CD4-positive, alpha-beta T cell treated with Interleukin-12 subunit alpha and Interleukin-12 subunit beta, for 1 hour (primary cell): ENCODE data around the gene LOXL3.

Experiments
- DNase-seq: peaks from one replicate; pipeline ENCODE4 v3.0.0-alpha.2; 2020

The LOXL3 gene

DNA sequence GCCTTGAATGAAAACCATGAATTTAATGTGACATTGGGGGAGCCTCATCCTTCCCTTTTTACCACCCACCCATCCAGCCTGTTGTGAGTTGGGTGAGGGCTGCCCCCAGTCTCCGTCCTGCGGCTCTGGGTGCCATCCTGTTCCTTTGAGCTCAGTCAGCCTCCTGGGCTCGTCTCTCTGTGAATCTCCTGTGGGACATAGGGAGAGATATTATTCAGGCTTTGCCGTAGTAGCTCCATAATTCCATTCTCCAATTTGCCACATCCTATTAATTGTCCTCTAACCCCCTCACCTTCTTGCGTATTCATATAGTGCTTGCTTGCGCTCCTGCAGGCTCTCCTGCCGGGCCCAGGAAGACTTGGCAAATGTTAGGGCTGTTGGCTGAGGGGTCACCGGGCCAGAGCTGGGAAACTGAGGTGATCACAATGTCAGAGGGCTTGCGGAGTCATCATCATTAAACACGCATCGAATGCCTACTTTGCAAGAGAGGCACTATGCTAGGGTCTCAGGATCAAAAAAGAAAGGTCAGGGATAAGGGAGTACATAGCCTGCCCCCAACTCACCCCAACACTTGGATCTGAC, 27.0 kb downstream of the LOXL3 start:
- no peak for DNase-seq

DNA sequence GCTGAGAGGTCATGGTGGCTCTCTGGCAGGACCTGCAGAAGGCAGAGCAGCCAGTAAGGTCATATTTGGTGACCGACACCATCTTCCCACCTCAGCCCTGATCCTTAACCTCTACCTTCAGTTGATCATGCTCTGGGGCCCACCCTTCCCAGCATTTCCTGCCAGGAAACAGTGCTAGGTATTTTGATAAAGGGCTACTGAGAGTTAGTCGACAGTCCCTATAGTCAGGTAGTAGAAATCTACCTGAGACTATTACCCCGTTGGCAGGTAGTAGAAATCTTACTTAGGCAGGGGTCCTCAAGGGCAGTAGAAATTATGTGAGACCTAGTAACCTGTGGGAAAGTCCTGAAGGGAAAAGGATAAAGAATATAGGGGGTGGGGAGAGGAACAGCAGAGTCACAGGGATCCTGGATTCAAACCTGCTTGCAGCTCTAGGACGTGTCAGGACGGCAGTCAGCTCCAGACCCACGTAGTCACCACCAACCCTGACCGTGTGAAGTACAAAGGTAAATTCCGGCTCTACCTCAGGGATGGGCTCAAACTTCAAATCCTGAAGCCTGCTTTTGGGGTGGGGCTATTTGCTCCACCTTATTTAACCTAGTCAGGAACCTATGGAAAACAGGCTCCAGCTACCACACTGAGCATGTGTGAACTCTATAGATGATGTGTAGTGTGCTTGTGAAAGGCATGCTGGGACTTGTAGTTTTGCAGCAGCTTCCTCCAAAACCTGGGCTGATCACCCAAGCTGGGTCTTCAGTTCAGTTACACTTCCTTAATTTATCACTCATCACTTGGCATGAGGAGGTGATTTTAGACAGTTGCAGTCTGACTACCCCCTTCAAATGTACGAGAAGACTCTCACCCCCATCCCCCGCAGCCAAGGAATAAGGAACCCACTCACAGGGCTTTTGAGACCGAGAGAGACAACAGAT, 27.8 kb downstream of the LOXL3 start, which contains the start of gene DQX1:
Gene DQX1, minus strand, starts transcription at position 515 of the 932 bp plus-strand sequence. Its CDS starts 502 bp downstream, at position 13.
- DNase-seq = peak; percentile 49

DNA sequence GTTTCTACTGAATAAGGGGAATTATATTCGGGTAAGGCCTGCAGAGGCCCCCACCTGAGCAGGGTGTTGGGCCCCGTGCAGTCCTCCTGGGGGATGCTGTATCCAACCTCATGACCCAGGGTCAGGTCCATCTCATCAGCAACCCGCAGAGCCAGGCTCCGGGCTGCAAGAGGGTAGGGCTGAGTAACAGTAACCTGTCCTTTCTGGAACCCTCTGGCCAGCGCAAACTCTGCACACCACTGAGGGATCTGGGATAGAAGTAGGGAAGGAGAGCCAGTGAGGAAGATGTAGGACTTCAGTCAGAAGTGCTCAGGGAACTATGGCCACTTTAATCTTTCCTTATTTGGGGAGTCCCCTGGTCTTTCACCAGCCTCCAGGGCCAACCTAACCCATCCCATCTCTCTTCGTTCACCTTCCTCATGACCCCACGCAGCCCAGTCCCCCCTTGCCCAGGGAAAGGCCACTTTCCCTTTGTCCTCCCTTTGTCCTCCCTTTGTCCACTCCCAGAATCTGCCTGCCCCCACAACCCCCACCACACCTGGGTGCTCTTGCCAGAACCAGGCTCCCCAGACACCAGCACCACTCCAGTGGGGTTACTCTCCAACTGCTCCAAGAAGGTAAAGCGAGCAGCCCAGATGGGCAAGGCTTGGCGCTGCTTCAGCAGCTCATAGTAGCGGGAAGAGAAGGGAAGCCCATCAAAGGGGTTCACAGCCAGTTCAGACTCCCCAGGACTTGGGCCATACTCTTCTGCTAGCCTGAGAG, 28.6 kb downstream of the LOXL3 start:
- no peak for DNase-seq

DNA sequence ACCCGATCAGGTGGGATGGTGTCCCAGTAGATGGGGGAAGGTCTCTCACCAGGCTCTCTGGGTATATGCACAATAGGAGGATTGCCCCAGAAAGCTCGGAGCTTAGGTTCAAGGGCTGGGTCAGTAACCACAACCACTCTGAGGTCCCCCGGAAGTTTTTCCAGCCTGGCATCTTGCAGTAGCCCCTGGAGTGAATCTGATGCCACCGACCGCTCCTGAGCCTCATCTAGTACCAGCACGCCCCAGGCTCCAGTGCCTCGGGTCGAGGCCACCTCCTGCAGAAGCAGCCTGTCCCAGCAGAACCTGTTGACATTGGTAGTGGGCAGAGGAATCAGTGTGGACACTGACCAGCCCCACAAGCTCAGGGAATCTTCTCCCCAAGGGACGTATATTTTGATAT, 29.7 kb downstream of the LOXL3 start:
- DNase-seq = no peak

DNA sequence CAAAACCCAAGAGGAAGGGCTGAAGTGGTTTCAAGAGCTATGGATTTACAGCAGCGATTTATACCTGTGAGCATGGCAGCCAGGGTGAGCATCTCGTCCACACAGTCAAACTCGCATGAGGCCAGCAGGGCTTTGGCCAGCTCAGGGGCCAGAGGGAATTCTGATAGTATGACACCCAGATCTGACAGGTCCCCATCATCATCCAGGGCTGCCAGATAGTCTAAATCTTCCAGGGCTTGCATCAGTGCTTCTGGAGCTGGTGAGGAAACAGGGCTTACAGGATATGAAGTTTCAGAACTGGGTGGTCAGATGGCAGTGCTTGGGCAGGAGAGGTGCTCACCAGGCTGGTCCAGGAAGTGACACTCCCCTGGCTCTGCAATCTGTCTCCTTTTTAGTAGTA, 31.2 kb downstream of the LOXL3 start:
- DNase-seq = no peak

DNA sequence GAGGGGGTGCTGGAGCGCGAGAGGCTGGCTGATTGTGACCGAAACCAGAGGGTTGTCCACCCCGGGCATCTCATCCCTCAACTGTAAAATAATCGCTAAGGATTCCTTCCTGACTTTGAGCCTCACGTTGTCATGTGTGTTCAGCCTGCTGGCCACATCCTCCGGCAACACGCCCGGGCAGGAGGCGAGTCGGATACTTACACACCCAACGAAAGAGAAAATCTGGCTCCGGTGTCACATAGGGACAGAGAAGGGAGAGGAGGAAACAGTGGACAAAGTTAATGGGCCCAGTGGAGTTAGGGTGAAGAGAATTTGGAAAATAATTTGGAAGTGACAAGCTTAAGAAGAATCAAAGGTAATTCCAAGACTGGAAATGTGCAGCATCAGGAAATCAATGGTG, 37.1 kb downstream of the LOXL3 start:
- DNase-seq = no peak

DNA sequence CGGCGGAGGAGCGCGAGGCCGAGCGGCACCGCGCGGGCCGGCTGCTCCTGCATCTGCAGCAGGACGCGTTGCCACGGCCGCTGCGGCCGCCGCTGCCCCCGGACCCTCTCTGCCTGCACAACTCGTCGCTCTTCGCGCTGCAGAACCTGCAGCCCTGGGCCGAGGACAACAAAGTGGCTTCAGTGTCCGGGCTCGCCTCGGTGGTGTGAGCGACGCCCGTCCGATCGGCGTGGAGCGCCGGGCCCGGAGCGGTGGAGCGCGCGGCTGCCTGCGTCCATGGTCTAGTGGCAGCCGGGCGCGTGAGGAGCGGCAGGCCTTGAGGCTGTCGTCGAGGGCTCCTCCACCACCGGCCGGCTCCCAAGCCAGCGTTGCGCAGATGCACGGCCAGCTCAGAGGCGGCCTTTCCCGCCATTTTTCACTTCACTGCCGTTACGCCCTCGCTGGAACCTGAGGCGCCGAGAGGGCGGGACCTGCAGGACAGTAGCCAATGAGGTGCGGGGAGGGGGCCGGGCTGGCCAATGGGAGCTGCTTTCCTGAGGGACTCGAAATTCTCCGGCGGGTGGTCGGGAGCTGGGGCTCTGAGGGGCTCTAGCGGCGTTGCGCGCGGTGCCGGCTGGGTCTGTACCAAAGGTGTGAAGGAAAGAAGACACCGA, 37.6 kb downstream of the LOXL3 start:
- peak; percentile 81 for DNase-seq

DNA sequence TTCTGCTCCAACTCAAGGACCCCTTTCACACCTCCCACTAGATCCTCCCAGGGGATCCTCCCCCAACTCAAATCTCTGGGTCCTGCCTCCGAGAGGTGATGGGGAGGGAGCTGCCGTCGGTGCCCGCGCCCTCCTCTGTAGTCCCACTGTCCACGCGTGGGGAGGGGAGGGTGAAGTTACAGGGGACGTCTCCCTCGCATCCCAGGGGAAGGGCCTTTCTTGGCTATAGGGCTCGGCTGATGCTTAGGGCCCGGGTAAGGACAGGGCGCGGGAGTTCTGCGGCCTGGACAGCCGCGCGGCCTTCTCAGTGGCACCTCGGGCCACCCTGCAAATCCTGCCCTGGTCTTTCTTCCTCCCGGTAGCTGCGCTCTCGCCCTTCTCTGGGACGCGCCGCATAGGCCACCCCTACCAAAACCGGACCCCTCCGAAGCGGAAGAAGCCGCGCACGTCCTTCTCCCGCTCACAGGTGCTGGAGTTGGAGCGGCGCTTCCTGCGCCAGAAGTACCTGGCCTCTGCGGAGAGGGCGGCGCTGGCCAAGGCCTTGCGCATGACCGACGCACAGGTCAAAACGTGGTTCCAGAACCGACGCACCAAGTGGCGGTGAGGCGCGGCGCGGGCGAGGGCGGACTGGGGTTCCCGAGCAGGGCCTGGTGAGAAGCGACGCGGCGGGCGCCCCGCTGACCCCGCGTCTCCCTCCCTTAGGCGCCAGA, 38.3 kb downstream of the LOXL3 start:
- DNase-seq = no peak

DNA sequence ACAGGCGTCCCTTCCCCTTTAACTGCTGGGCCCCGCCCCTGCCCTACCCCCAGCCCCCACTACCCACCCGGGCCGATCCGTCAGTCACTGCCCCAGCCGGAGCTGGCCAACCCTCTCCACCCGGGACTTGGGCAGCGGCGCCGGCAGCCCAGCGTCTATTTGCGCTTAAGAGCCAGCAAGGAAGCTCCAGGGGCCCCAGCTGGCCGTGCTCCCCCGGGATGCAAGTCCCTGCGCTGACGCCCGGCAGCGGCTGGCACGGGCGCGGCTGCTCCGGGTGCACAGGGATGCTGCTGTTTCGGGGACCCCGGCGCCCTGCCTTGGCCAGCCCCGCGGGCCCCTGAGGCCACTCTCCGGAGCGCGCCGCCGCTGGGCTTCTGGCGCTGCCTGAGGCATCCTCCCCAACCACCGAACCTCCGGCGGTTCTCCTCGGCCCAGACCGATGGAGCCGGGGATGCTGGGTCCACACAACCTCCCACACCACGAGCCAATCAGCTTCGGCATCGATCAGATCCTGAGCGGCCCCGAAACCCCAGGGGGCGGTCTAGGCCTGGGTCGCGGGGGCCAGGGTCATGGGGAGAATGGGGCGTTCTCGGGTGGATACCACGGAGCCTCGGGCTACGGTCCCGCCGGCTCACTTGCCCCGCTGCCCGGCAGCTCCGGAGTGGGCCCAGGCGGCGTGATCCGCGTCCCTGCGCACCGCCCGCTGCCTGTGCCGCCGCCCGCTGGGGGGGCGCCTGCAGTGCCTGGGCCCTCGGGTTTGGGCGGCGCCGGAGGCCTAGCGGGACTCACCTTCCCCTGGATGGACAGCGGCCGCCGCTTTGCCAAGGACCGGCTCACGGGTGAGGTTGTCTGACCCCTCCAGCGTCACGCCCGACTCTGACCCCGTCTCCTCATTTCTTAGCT, 39.1 kb downstream of the LOXL3 start, which contains the start of gene TLX2:
Gene TLX2, plus strand, starts transcription at position 83 of the 903 bp plus-strand sequence. Its CDS starts 357 bp downstream, at position 440.
- DNase-seq = no peak

DNA sequence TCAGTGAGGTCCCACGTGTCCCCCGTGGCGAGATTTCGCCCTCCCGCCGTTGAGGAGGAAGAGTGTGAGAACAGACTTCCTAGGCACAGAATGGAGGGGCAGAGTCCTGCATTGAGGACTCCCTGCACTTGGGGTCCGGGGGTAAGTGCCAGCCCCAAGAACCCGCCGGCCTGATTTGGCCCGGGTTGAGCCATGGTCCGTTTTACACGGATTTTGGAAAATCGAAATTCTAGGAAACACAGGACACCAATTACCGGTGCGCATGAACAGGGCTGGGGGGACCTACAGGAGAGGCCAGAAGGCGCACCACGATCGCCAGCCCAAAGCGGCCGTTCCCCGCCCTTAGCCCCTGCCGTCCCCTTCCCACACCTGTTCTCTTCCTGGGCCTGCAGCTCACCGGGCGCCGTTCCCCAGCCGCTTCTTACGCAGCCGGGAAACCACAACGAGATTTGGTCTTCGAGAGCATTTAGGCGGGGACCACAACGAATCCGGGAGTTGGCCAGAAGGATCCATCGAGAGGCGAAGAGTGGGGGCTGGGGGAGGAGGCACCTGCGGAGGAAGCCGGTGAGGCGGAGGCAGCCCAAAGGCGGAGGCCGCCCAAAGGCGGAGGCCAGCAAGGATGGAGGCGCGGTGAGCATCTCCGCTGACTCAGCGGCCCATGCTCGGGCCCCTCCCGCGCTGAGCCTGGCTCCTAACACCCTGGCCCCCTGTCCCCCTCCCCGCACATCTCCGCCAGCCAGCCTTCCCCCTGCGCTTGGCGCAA, 40.0 kb downstream of the LOXL3 start:
- peak; percentile 38 for DNase-seq

DNA sequence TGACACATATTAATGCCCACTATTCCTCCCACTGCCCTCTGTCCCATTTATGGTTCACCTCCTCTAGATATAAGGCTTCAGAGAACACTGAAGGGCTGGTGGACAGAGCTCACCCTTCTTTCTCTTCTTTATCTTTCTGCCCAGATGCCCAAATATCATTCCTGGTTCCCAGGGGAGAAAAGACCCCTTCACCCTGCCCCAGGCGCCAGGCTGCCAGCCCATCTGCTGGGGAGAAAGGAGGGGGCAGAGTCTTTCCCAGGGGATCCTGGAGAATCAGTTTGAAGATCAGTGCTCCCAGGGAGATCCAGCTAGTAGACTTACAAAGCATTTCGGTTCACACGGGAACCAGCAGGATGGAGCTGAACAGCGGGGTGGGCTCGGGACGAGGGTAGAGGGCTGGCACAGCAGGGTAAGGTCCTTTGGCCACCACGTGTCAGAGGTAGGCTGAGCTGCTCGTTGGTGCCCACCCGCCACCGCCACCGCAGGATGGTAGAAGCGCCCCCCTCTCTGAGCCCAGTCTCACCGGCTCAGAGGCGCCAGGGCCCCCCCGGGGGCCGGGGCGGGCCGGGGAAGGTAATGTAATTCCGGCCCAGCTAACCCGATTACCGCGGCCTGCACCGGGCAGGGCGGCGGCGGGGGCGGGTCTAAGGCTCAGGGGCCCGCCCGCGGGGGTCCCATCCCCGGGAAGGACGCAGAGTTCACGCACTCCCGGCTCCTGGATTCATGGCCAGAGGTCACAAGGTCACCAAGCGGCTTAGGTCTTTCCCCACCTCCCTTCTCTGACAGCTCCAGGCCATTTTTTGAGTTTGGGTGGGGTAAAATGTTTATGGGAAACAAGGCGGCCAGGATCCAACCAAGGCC, 40.8 kb downstream of the LOXL3 start:
- DNase-seq = no peak

DNA sequence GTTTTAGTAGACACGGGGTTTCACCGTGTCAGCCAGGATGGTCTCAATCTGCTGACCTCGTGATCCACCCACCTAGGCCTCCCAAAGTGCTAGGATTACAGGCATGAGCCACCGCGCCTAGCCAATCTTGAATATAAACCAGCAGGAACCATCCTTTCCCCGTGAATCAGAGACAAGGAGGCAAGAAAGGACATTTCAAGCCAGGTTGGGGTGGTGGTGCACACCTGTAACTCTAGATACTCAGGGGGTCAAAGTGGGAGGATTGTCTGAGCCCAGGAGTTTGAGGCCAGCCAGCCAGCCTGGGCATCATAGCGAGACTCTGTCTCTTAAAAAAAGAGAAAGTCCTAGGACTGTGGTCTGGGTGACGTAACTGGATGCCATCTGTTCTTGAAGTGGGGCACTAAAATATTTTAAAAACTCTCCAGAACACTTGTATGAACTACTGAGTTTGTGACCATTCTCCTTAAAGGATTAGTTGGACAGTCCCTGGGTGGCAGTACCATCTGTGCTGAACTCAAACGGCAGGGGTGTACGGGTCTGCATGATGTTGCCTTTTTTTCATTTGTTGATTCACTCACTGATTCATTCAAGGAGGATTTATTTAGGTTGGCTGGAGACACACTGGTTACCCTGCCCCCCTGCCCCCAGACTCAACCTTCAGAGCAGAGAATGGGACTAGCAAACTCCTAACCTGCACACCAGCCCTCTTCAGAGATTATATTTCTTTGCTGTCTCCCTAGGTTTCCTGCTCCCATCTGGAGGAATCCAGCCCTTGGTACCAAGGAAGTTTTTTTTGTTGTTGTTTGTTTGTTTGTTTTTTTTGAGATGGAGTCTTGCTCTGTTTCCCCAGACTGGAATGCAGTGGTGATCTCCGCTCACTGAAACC, 42.4 kb downstream of the LOXL3 start:
- no peak for DNase-seq

DNA sequence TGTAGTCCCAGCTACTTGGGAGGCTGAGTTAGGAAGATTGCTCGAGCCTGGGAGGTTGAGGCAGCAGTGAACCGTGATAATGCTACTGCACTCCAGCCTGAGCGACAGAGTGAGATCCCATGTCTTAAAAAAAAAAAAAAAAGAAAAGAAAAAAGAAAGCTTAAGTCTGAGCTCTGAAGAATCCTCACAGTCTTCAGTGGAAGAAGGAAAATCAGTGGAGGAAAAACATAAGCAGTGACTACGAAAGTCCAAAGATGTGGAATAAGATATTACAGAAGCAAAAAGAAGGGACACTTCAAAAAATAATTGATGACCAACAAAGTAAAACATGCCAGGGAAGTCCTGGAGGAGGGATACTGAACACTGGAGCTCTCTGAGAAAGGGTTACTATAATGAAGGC, 43.5 kb downstream of the LOXL3 start:
- DNase-seq = no peak

DNA sequence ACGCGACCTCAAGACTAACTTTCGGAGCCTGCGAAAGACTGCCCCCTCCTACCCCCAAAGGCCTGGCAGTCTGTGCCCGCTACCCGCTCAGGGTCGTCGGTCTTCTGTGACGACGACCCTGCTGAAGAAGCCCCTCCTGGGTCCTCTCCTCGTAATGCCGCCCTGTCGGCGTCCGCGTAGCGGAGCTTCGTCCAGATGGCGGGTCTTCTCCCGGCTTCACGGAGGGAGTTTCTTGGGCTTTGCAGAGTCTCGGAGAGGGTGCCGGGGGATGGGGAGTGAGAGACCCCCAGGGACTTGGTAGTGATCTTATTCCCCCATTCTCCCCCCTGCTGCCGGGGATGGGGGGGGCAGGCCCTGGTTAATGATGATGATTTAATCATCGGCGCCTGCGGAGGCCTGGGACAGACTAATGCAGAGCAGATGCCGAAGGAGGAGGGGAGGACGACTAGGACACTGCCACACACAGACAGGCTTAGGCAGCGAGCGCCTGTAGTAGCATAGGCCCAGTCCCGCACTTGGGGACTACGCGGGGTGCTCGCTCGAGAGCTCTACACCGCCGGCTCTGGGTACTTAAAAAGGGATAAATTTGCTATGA, 45.7 kb downstream of the LOXL3 start:
- no peak for DNase-seq

DNA sequence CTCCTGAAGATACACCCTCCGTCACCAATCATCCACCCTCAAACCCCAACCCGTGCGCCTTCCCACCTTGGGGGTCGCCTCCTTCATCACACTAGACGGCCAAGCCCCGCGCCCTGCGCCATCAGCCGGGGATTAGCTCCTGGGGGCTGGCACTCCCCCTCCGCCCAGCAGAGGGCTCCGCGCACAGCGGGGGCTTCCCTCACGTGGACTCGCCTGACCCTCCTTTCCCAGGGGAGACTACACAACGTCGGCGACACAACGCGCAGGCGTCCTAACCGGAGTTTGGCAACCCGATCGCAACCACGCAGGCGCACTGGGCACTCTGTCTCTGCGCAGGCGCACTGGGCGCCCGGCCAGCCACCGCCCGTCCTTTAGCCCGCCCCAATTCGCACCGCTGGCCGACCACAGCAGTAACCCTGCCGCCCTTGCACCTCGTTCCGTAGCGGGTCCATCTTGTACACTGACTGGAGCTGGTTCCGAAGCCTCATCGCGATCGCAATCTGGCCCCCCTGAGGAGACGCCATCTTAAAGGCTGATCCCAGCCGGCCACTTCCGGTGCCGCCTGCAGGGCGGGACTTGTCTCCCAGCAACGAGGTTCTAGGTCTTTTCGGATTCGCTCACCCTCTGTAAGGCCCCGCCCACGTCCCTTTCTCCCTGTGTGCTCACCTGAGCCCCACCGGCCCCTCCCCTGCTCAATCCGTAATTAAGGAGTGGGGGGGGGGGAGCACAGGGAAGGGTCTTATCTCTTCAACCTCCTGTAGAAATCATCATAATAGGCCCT, 46.4 kb downstream of the LOXL3 start, which contains the start of gene PCGF1:
Gene PCGF1, minus strand, starts transcription at position 551 of the 781 bp plus-strand sequence. Its CDS starts 27 bp downstream, at position 524.
- DNase-seq = peak; percentile 98

DNA sequence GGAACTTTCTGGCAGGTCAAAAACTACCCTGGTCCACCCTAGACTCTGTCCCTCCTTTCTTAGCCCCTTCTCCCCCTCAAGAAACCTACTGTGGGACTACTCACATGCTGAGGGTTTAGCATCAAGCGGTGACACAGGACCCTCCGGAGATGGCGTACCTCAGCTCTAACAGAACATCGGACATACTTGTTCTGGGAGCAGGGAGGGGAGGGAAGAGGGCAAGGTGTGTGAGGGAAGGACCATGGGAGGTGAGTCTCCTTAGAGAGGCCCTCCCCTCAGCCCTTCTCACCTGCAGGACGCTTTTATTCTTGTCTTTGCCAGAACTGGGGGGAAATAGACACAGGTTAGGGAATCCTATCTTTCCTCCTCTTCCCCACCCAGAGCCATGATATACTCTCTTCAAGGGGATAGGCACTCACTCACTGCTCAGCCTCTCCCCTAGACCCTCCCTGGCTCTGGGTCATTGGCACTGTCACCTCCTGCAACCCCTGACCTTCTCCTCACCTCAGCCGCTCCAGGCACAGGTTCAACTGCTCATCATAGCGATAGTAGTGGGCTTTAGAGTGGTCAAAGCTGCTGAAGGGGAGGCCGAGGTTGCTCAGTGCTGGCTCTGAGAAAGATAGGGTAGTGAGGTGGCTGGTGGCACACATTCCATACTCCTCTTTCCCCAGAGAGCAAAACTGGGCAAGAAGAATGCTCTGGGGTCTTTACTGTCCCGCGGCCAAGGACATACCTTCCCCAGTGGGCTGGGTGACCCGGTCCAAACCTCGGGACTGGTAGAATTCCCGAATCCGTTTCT, 48.1 kb downstream of the LOXL3 start:
- DNase-seq = no peak
